ENCODE data around the gene C1orf56. TPM values are rescaled to one million over a fixed set of nuclear protein-coding genes. Genes with fewer than 3 reads are reported as not detected.
"Not testable (repeated sequence)": the region's sequence is repeated elsewhere in the genome, so short reads cannot be mapped to it uniquely, and the experiment has no call there.

The C1orf56 gene
- total and polyA plus RNA-seq, 2 experiments from 2014 or later, result 13.6 to 15.6 TPM

- no peak for TF ChIP-seq CTCF (IDR thresholded peaks at IDR 0.05; ENCODE audit: low read depth, low read length)
- Histone ChIP-seq H3K27me3 (no peaks in the 10 kb centered on the region), H3K36me3 (no peaks in the 10 kb centered on the region), H3K9me3 (ENCODE audit: low read depth) (no peaks in the 10 kb centered on the region), H3K4me1 (ENCODE audit: low read depth) (no peaks in the 10 kb centered on the region), H3K4me3 (no peak overlapping the region), H3K27ac (no peak overlapping the region)
- no peak for DNase-seq (ENCODE audit: low read depth in 1 of 2, low spot score in 1 of 2)
These were observed 24.7 kb downstream of the C1orf56 start for GRCh38 chr1:151072224-151072623.

GRCh38 chr1:151085953-151086559 lies 38.5 kb downstream of the C1orf56 start:
- TF ChIP-seq CTCF (IDR thresholded peaks at IDR 0.05; ENCODE audit: low read depth, low read length), result no peak
- H3K4me1 ChIP-seq (ENCODE audit: low read depth), result no peaks in the 10 kb centered on the region
- no peak overlapping the region for H3K27ac ChIP-seq
- H3K27me3 ChIP-seq, result no peaks in the 10 kb centered on the region
- no peak overlapping the region for H3K4me3 ChIP-seq
- no peak for DNase-seq (ENCODE audit: low read depth in 1 of 2, low spot score in 1 of 2)
- H3K9me3 ChIP-seq (ENCODE audit: low read depth), result no peaks in the 10 kb centered on the region
- no peaks in the 10 kb centered on the region for H3K36me3 ChIP-seq

GRCh38 chr1:151097426-151097825 lies 49.9 kb downstream of the C1orf56 start:
- not testable (repeated sequence) for H3K4me3 ChIP-seq; DNase-seq (ENCODE audit: low read depth in 1 of 2, low spot score in 1 of 2); H3K9me3 ChIP-seq (ENCODE audit: low read depth); H3K36me3 ChIP-seq; H3K27ac ChIP-seq; H3K4me1 ChIP-seq (ENCODE audit: low read depth); H3K27me3 ChIP-seq

- TF ChIP-seq CTCF (IDR thresholded peaks at IDR 0.05; ENCODE audit: low read depth, low read length), result no peak
These were observed 50.6 kb downstream of the C1orf56 start for GRCh38 chr1:151098126-151098525.

More at GRCh38 chr1:151098126-151098525, 50.6 kb downstream of the C1orf56 start:
- Histone ChIP-seq H3K36me3 (no peaks in the 10 kb centered on the region), H3K27ac (no peak overlapping the region), H3K4me3 (no peak overlapping the region), H3K4me1 (ENCODE audit: low read depth) (no peaks in the 10 kb centered on the region), H3K27me3 (no peaks in the 10 kb centered on the region), H3K9me3 (ENCODE audit: low read depth) (no peaks in the 10 kb centered on the region)
- no peak for DNase-seq (ENCODE audit: low read depth in 1 of 2, low spot score in 1 of 2)

Other genes with a start within 250 kb of the C1orf56 start
- gene CTSK, start 239.5 kb upstream of the C1orf56 start, total RNA-seq, result 1.7 and 2.0 TPM in 2 replicates
- 2.2 and 3.8 TPM in 2 replicates for gene CTSK, start 239.5 kb upstream of the C1orf56 start, polyA plus RNA-seq
- 46.8 and 87.3 TPM in 2 replicates for gene ARNT, start 171.2 kb upstream of the C1orf56 start, total RNA-seq
- 29.4 and 44.0 TPM in 2 replicates for gene ARNT, start 171.2 kb upstream of the C1orf56 start, polyA plus RNA-seq
- not detected in 2 replicates for gene CTXND2, start 160.6 kb upstream of the C1orf56 start, total RNA-seq
- gene CTXND2, start 160.6 kb upstream of the C1orf56 start, polyA plus RNA-seq, result not detected in 2 replicates
- 37.8 and 69.9 TPM in 2 replicates for gene SETDB1, start 121.4 kb upstream of the C1orf56 start, total RNA-seq
- 20.1 and 23.7 TPM in 2 replicates for gene SETDB1, start 121.4 kb upstream of the C1orf56 start, polyA plus RNA-seq
- 64.7 and 65.0 TPM in 2 replicates for gene CERS2, start 72.9 kb upstream of the C1orf56 start, total RNA-seq
- gene CERS2, start 72.9 kb upstream of the C1orf56 start, polyA plus RNA-seq, result 119 and 124 TPM in 2 replicates
- gene ANXA9, start 65.5 kb upstream of the C1orf56 start, total RNA-seq, result 0.21 and 1.7 TPM in 2 replicates
- gene ANXA9, start 65.5 kb upstream of the C1orf56 start, polyA plus RNA-seq, result 1.4 and 2.0 TPM in 2 replicates
- gene MINDY1, start 40.8 kb upstream of the C1orf56 start, total RNA-seq, result 29.3 and 35.6 TPM in 2 replicates
- 11.5 and 18.9 TPM in 2 replicates for gene MINDY1, start 40.8 kb upstream of the C1orf56 start, polyA plus RNA-seq
- 44.1 and 51.6 TPM in 2 replicates for gene PRUNE1, start 39.3 kb upstream of the C1orf56 start, total RNA-seq
- gene PRUNE1, start 39.3 kb upstream of the C1orf56 start, polyA plus RNA-seq, result 52.2 and 67.3 TPM in 2 replicates
- 0.66 and 1.3 TPM in 2 replicates for gene BNIPL, start 11.2 kb upstream of the C1orf56 start, total RNA-seq
- gene BNIPL, start 11.2 kb upstream of the C1orf56 start, polyA plus RNA-seq, result 0.65 and 1.3 TPM in 2 replicates
- gene CDC42SE1, start 11.9 kb downstream of the C1orf56 start, total RNA-seq, result 42.8 and 49.3 TPM in 2 replicates
- gene CDC42SE1, start 11.9 kb downstream of the C1orf56 start, polyA plus RNA-seq, result 24.0 and 25.4 TPM in 2 replicates
- gene MLLT11, start 12.6 kb downstream of the C1orf56 start, total RNA-seq, result 15.1 and 30.1 TPM in 2 replicates
- 54.5 and 91.6 TPM in 2 replicates for gene MLLT11, start 12.6 kb downstream of the C1orf56 start, polyA plus RNA-seq
- gene GABPB2, start 23.0 kb downstream of the C1orf56 start, total RNA-seq, result 2.9 and 4.6 TPM in 2 replicates
- gene GABPB2, start 23.0 kb downstream of the C1orf56 start, polyA plus RNA-seq, result 1.6 and 1.7 TPM in 2 replicates
- 22.0 and 28.1 TPM in 2 replicates for gene SEMA6C, start 98.9 kb downstream of the C1orf56 start, total RNA-seq
- gene SEMA6C, start 98.9 kb downstream of the C1orf56 start, polyA plus RNA-seq, result 23.3 and 29.9 TPM in 2 replicates
- 0.45 TPM in 1 of 2 replicates, not detected in the other for gene TNFAIP8L2, start 108.9 kb downstream of the C1orf56 start, total RNA-seq
- 0.20 and 0.39 TPM in 2 replicates for gene TNFAIP8L2, start 108.9 kb downstream of the C1orf56 start, polyA plus RNA-seq
- gene LYSMD1, start 118.2 kb downstream of the C1orf56 start, total RNA-seq, result 19.7 and 26.7 TPM in 2 replicates
- gene LYSMD1, start 118.2 kb downstream of the C1orf56 start, polyA plus RNA-seq, result 4.9 and 8.0 TPM in 2 replicates
- 30.8 and 50.9 TPM in 2 replicates for gene SCNM1, start 118.4 kb downstream of the C1orf56 start, total RNA-seq
- 66.5 and 80.7 TPM in 2 replicates for gene SCNM1, start 118.4 kb downstream of the C1orf56 start, polyA plus RNA-seq
- 0.48 TPM in 1 of 2 replicates, not detected in the other for gene TMOD4, start 128.2 kb downstream of the C1orf56 start, total RNA-seq
- 0.44 TPM in 1 of 2 replicates, not detected in the other for gene TMOD4, start 128.2 kb downstream of the C1orf56 start, polyA plus RNA-seq
- gene VPS72, start 142.4 kb downstream of the C1orf56 start, total RNA-seq, result 47.5 and 60.0 TPM in 2 replicates
- 64.7 and 82.7 TPM in 2 replicates for gene VPS72, start 142.4 kb downstream of the C1orf56 start, polyA plus RNA-seq
- gene PIP5K1A, start 150.8 kb downstream of the C1orf56 start, total RNA-seq, result 36.4 and 91.3 TPM in 2 replicates
- 21.6 and 28.8 TPM in 2 replicates for gene PIP5K1A, start 150.8 kb downstream of the C1orf56 start, polyA plus RNA-seq
- gene PSMD4, start 207.0 kb downstream of the C1orf56 start, total RNA-seq, result 140 and 199 TPM in 2 replicates
- 246 and 277 TPM in 2 replicates for gene PSMD4, start 207.0 kb downstream of the C1orf56 start, polyA plus RNA-seq
- 31.9 and 48.5 TPM in 2 replicates for gene ZNF687, start 234.5 kb downstream of the C1orf56 start, total RNA-seq
- gene ZNF687, start 234.5 kb downstream of the C1orf56 start, polyA plus RNA-seq, result 3.6 and 5.4 TPM in 2 replicates